ENCODE data around the gene EIF1. TPM values are rescaled to one million over a fixed set of nuclear protein-coding genes. Genes with fewer than 3 reads are reported as not detected.
A peak's percentile ranks its signal among the peaks of the same experiment; 100 is the strongest.

Gene EIF1
- total and polyA plus RNA-seq, 8 donors = 697 to 782 (median 723) TPM

GRCh38 chr17:41705271-41705991 lies 16.7 kb downstream of the EIF1 start:
- ATAC-seq (no peak), DNase-seq (no peak)

GRCh38 chr17:41707803-41708669 lies 19.4 kb downstream of the EIF1 start:
- H3K9me3 ChIP-seq = no peaks in the 10 kb centered on the region
- H3K4me1 ChIP-seq = no peaks in the 10 kb centered on the region
- H3K27ac ChIP-seq = no peak overlapping the region
- intact Hi-C loops (cut with DNase I) = no loop called here
- ATAC-seq (no peak), DNase-seq (no peak)
- peaks cover 0 to 18% of the 10 kb centered on the region in 2 donors for H3K27me3 ChIP-seq
- no peaks in the 10 kb centered on the region for H3K36me3 ChIP-seq
- TF ChIP-seq CTCF (IDR thresholded peaks at IDR 0.05) = no peak
- no peak overlapping the region for H3K4me3 ChIP-seq

More at GRCh38 chr17:41705271-41705991, 16.7 kb downstream of the EIF1 start:
- Histone ChIP-seq H3K27ac (no peak overlapping the region), H3K4me3 (no peak overlapping the region), H3K36me3 (no peaks in the 10 kb centered on the region), H3K27me3 (peaks cover 0 to 4% of the 10 kb centered on the region in 2 donors), H3K9me3 (no peaks in the 10 kb centered on the region), H3K4me1 (no peaks in the 10 kb centered on the region)
- no peak for TF ChIP-seq CTCF (IDR thresholded peaks at IDR 0.05)
- intact Hi-C loops (cut with DNase I) = no loop called here

- ATAC-seq = no peak
- DNase-seq = no peak
- no peak overlapping the region for H3K4me3 ChIP-seq
- H3K4me1 ChIP-seq = no peaks in the 10 kb centered on the region
- intact Hi-C loops (cut with DNase I) = no loop called here
- TF ChIP-seq CTCF (IDR thresholded peaks at IDR 0.05) = no peak
- peaks cover 0 to 18% of the 10 kb centered on the region in 2 donors for H3K27me3 ChIP-seq
- no peaks in the 10 kb centered on the region for H3K9me3 ChIP-seq
- H3K36me3 ChIP-seq = no peaks in the 10 kb centered on the region
- no peak overlapping the region for H3K27ac ChIP-seq
These were observed 21.9 kb downstream of the EIF1 start for GRCh38 chr17:41710472-41711090.

- Histone ChIP-seq H3K9me3 (no peaks in the 10 kb centered on the region), H3K4me1 (no peaks in the 10 kb centered on the region), H3K27me3 (peaks cover 0 to 18% of the 10 kb centered on the region in 2 donors), H3K4me3 (no peak within 1 kb of the TSS), H3K27ac (no peak within 1 kb of the TSS), H3K36me3 (no peaks in the 10 kb centered on the region)
- DNase-seq = peak in 1 of 4 donors; percentile 36
- intact Hi-C loops (cut with DNase I) = no loop called here
- no peak for ATAC-seq
- no peak for TF ChIP-seq CTCF (IDR thresholded peaks at IDR 0.05)
These were observed 23.1 kb downstream of the EIF1 start, which contains the start of gene GAST for GRCh38 chr17:41711669-41712400. TSS of gene GAST (plus strand) at chr17:41712331. CDS start at chr17:41715437, 3,106 bp downstream.
